ENCODE data around the gene ANKS1B.

- no peak for TF ChIP-seq CTCF (IDR thresholded peaks at IDR 0.05)
- TF ChIP-seq POLR2A (IDR thresholded peaks at IDR 0.05): no peak
These were observed 25.1 kb downstream of the ANKS1B start for GRCh38 chr12:99959549-99960170.

Measured in thyroid gland (tissue), 4 donors.